ENCODE data around the gene C4orf54.

C4orf54 gene

GRCh38 chr4:99615170-99615820 is 42.3 kb downstream of the C4orf54 start:
- Histone ChIP-seq H3K4me2 (ENCODE audit: low read length) (no peak overlapping the region), H3K4ac (ENCODE audit: low read depth, low read length) (no peak overlapping the region), H4K5ac (ENCODE audit: low read length) (no peak overlapping the region), H2BK15ac (replicated peaks; ENCODE audit: low read depth) (no peak overlapping the region), H2AK5ac (ENCODE audit: low read length) (no peak overlapping the region), H3K4me3 (ENCODE audit: low read length) (no peak overlapping the region), H3K56ac (ENCODE audit: low read length) (no peak overlapping the region), H3K79me2 (ENCODE audit: control insufficient read depth, insufficient read depth, low read length) (no peaks in the 10 kb centered on the region), H3K9ac (ENCODE audit: low read length) (no peak overlapping the region), H4K8ac (ENCODE audit: low read depth, low read length) (no peak overlapping the region), H3K36me3 (ENCODE audit: control insufficient read depth, insufficient read depth, low read length) (no peaks in the 10 kb centered on the region), H3K27ac (ENCODE audit: low read depth, low read length) (no peak overlapping the region), H3K18ac (ENCODE audit: low read length) (no peak overlapping the region), H2BK120ac (ENCODE audit: low read depth, low read length) (no peak overlapping the region), H3K4me1 (ENCODE audit: control insufficient read depth, low read depth, low read length) (no peaks in the 10 kb centered on the region), H2BK5ac (ENCODE audit: low read length) (no peak overlapping the region), H3K79me1 (ENCODE audit: low read length) (no peaks in the 10 kb centered on the region), H3K27me3 (ENCODE audit: insufficient read depth, low read length, poor library complexity) (no peaks in the 10 kb centered on the region), H3K23ac (ENCODE audit: low read length) (no peak overlapping the region)
- no peak for DNase-seq
- no CpG with 5 or more reads among the region's 1 CpG for WGBS (ENCODE audit: extremely low coverage, insufficient coverage, low lambda C conversion rate)

- Histone ChIP-seq H3K4me1 (ENCODE audit: control insufficient read depth, low read depth, low read length) (no peaks in the 10 kb centered on the region), H3K56ac (ENCODE audit: low read length) (no peak overlapping the region), H3K79me1 (ENCODE audit: low read length) (no peaks in the 10 kb centered on the region), H2BK15ac (replicated peaks; ENCODE audit: low read depth) (no peak overlapping the region), H3K4me2 (ENCODE audit: low read length) (no peak overlapping the region), H3K27me3 (ENCODE audit: insufficient read depth, low read length, poor library complexity) (no peaks in the 10 kb centered on the region), H2BK5ac (ENCODE audit: low read length) (no peak overlapping the region), H3K79me2 (ENCODE audit: control insufficient read depth, insufficient read depth, low read length) (no peaks in the 10 kb centered on the region), H2BK120ac (ENCODE audit: low read depth, low read length) (no peak overlapping the region), H4K8ac (ENCODE audit: low read depth, low read length) (no peak overlapping the region), H3K4me3 (ENCODE audit: low read length) (no peak overlapping the region), H2AK5ac (ENCODE audit: low read length) (no peak overlapping the region), H3K9ac (ENCODE audit: low read length) (no peak overlapping the region), H3K23ac (ENCODE audit: low read length) (no peak overlapping the region), H4K5ac (ENCODE audit: low read length) (no peak overlapping the region), H3K27ac (ENCODE audit: low read depth, low read length) (no peak overlapping the region), H3K4ac (ENCODE audit: low read depth, low read length) (no peak overlapping the region), H3K36me3 (ENCODE audit: control insufficient read depth, insufficient read depth, low read length) (no peaks in the 10 kb centered on the region), H3K18ac (ENCODE audit: low read length) (no peak overlapping the region)
- WGBS (ENCODE audit: extremely low coverage, insufficient coverage, low lambda C conversion rate): no CpG with 5 or more reads among the region's 1 CpG
- peak; percentile 34 for DNase-seq
These were observed 43.1 kb downstream of the C4orf54 start for GRCh38 chr4:99614491-99614890.

- H3K23ac ChIP-seq (ENCODE audit: low read length): no peak overlapping the region
- H3K4ac ChIP-seq (ENCODE audit: low read depth, low read length): no peak overlapping the region
- no peak overlapping the region for H2BK120ac ChIP-seq (ENCODE audit: low read depth, low read length)
- DNase-seq: no peak
- H3K4me3 ChIP-seq (ENCODE audit: low read length): no peak overlapping the region
- H3K27ac ChIP-seq (ENCODE audit: low read depth, low read length): no peak overlapping the region
- H3K79me1 ChIP-seq (ENCODE audit: low read length): no peaks in the 10 kb centered on the region
- no peak overlapping the region for H2BK5ac ChIP-seq (ENCODE audit: low read length)
- H4K5ac ChIP-seq (ENCODE audit: low read length): no peak overlapping the region
- H2AK5ac ChIP-seq (ENCODE audit: low read length): no peak overlapping the region
- H4K8ac ChIP-seq (ENCODE audit: low read depth, low read length): no peak overlapping the region
- no peak overlapping the region for H3K4me2 ChIP-seq (ENCODE audit: low read length)
- no peak overlapping the region for H3K56ac ChIP-seq (ENCODE audit: low read length)
- no peaks in the 10 kb centered on the region for H3K27me3 ChIP-seq (ENCODE audit: insufficient read depth, low read length, poor library complexity)
- no peaks in the 10 kb centered on the region for H3K79me2 ChIP-seq (ENCODE audit: control insufficient read depth, insufficient read depth, low read length)
- H3K4me1 ChIP-seq (ENCODE audit: control insufficient read depth, low read depth, low read length): no peaks in the 10 kb centered on the region
- no peaks in the 10 kb centered on the region for H3K36me3 ChIP-seq (ENCODE audit: control insufficient read depth, insufficient read depth, low read length)
- no peak overlapping the region for H3K9ac ChIP-seq (ENCODE audit: low read length)
- no CpG with 5 or more reads among the region's 5 CpGs for WGBS (ENCODE audit: extremely low coverage, insufficient coverage, low lambda C conversion rate)
- H3K18ac ChIP-seq (ENCODE audit: low read length): no peak overlapping the region
- H2BK15ac ChIP-seq (replicated peaks; ENCODE audit: low read depth): no peak overlapping the region
These were observed 44.9 kb downstream of the C4orf54 start for GRCh38 chr4:99612704-99613103.

- no peak overlapping the region for H3K23ac ChIP-seq (ENCODE audit: low read length)
- no peak overlapping the region for H2BK120ac ChIP-seq (ENCODE audit: low read depth, low read length)
- H3K79me1 ChIP-seq (ENCODE audit: low read length): no peaks in the 10 kb centered on the region
- no CpG with 5 or more reads among the region's 3 CpGs for WGBS (ENCODE audit: extremely low coverage, insufficient coverage, low lambda C conversion rate)
- H2BK5ac ChIP-seq (ENCODE audit: low read length): no peak overlapping the region
- no peak overlapping the region for H3K56ac ChIP-seq (ENCODE audit: low read length)
- no peak overlapping the region for H4K5ac ChIP-seq (ENCODE audit: low read length)
- H3K4me1 ChIP-seq (ENCODE audit: control insufficient read depth, low read depth, low read length): no peaks in the 10 kb centered on the region
- H4K8ac ChIP-seq (ENCODE audit: low read depth, low read length): no peak overlapping the region
- H3K9ac ChIP-seq (ENCODE audit: low read length): no peak overlapping the region
- H3K4me2 ChIP-seq (ENCODE audit: low read length): no peak overlapping the region
- H3K4ac ChIP-seq (ENCODE audit: low read depth, low read length): no peak overlapping the region
- H3K27me3 ChIP-seq (ENCODE audit: insufficient read depth, low read length, poor library complexity): no peaks in the 10 kb centered on the region
- no peak overlapping the region for H2BK15ac ChIP-seq (replicated peaks; ENCODE audit: low read depth)
- DNase-seq: no peak
- H3K79me2 ChIP-seq (ENCODE audit: control insufficient read depth, insufficient read depth, low read length): no peaks in the 10 kb centered on the region
- no peak overlapping the region for H2AK5ac ChIP-seq (ENCODE audit: low read length)
- no peak overlapping the region for H3K27ac ChIP-seq (ENCODE audit: low read depth, low read length)
- H3K4me3 ChIP-seq (ENCODE audit: low read length): no peak overlapping the region
- H3K18ac ChIP-seq (ENCODE audit: low read length): no peak overlapping the region
- no peaks in the 10 kb centered on the region for H3K36me3 ChIP-seq (ENCODE audit: control insufficient read depth, insufficient read depth, low read length)
These were observed 45.3 kb downstream of the C4orf54 start for GRCh38 chr4:99612281-99612680.

- no CpG with 5 or more reads among the region's 5 CpGs for WGBS (ENCODE audit: extremely low coverage, insufficient coverage, low lambda C conversion rate)
- no peak for DNase-seq
- no peak overlapping the region for H2AK5ac ChIP-seq (ENCODE audit: low read length)
- H3K79me1 ChIP-seq (ENCODE audit: low read length): no peaks in the 10 kb centered on the region
- H2BK5ac ChIP-seq (ENCODE audit: low read length): no peak overlapping the region
- no peaks in the 10 kb centered on the region for H3K36me3 ChIP-seq (ENCODE audit: control insufficient read depth, insufficient read depth, low read length)
- H3K23ac ChIP-seq (ENCODE audit: low read length): no peak overlapping the region
- H3K4me2 ChIP-seq (ENCODE audit: low read length): no peak overlapping the region
- no peak overlapping the region for H4K5ac ChIP-seq (ENCODE audit: low read length)
- H2BK15ac ChIP-seq (replicated peaks; ENCODE audit: low read depth): no peak overlapping the region
- no peak overlapping the region for H3K4ac ChIP-seq (ENCODE audit: low read depth, low read length)
- no peaks in the 10 kb centered on the region for H3K79me2 ChIP-seq (ENCODE audit: control insufficient read depth, insufficient read depth, low read length)
- H3K4me3 ChIP-seq (ENCODE audit: low read length): no peak overlapping the region
- no peaks in the 10 kb centered on the region for H3K4me1 ChIP-seq (ENCODE audit: control insufficient read depth, low read depth, low read length)
- H3K27ac ChIP-seq (ENCODE audit: low read depth, low read length): no peak overlapping the region
- H3K18ac ChIP-seq (ENCODE audit: low read length): no peak overlapping the region
- H4K8ac ChIP-seq (ENCODE audit: low read depth, low read length): no peak overlapping the region
- no peak overlapping the region for H3K9ac ChIP-seq (ENCODE audit: low read length)
- H3K27me3 ChIP-seq (ENCODE audit: insufficient read depth, low read length, poor library complexity): no peaks in the 10 kb centered on the region
- no peak overlapping the region for H3K56ac ChIP-seq (ENCODE audit: low read length)
- H2BK120ac ChIP-seq (ENCODE audit: low read depth, low read length): no peak overlapping the region
These were observed 46.9 kb downstream of the C4orf54 start for GRCh38 chr4:99610605-99611175.

GRCh38 chr4:99608417-99608816 is 49.2 kb downstream of the C4orf54 start:
- Histone ChIP-seq H3K56ac (ENCODE audit: low read length) (no peak overlapping the region), H3K27ac (ENCODE audit: low read depth, low read length) (no peak overlapping the region), H4K8ac (ENCODE audit: low read depth, low read length) (peak overlapping the region; percentile 65), H2AK5ac (ENCODE audit: low read length) (no peak overlapping the region), H2BK5ac (ENCODE audit: low read length) (no peak overlapping the region), H3K36me3 (ENCODE audit: control insufficient read depth, insufficient read depth, low read length) (no peaks in the 10 kb centered on the region), H3K4me1 (ENCODE audit: control insufficient read depth, low read depth, low read length) (no peaks in the 10 kb centered on the region), H3K4me3 (ENCODE audit: low read length) (no peak overlapping the region), H3K18ac (ENCODE audit: low read length) (no peak overlapping the region), H3K23ac (ENCODE audit: low read length) (no peak overlapping the region), H4K5ac (ENCODE audit: low read length) (no peak overlapping the region), H3K4me2 (ENCODE audit: low read length) (no peak overlapping the region), H3K79me2 (ENCODE audit: control insufficient read depth, insufficient read depth, low read length) (no peaks in the 10 kb centered on the region), H2BK15ac (replicated peaks; ENCODE audit: low read depth) (no peak overlapping the region), H3K9ac (ENCODE audit: low read length) (no peak overlapping the region), H2BK120ac (ENCODE audit: low read depth, low read length) (no peak overlapping the region), H3K79me1 (ENCODE audit: low read length) (no peaks in the 10 kb centered on the region), H3K27me3 (ENCODE audit: insufficient read depth, low read length, poor library complexity) (no peaks in the 10 kb centered on the region), H3K4ac (ENCODE audit: low read depth, low read length) (no peak overlapping the region)
- no CpG with 5 or more reads among the region's 5 CpGs for WGBS (ENCODE audit: extremely low coverage, insufficient coverage, low lambda C conversion rate)
- no peak for DNase-seq

Data from mesendoderm (in vitro differentiated cells).